IMR-90 (cell line): Measurements from ENCODE around the gene SIRT2. TPM values are rescaled to one million over a fixed set of nuclear protein-coding genes. Genes with fewer than 3 reads are reported as not detected.

ENCODE experiments used
- ATAC-seq: fragments of 200-7000 bp; cut with Tn5 transposase; 2 replicates; pipeline ENCODE4 v1.9.1; 2020; ENCODE audit warnings: low read depth, mild to moderate bottlenecking, moderate library complexity
- BruUV-seq: library from RNA; stranded (reverse); fragments of 400-500 nt; replicated peaks from 2 replicates; lab custom pipeline; 2021; lab: Mats Ljungman, UMichigan
- CTCF ChIA-PET: fragments of 300-600 bp; formaldehyde crosslinking; extraction: SDS; loops from one replicate; lab custom pipeline; 2021; ENCODE audit warnings: antibody characterized with exemption; lab: Yijun Ruan, JAX
- POLR2A ChIA-PET: fragments of 300-600 bp; sonication (Branson Sonifier 250); formaldehyde crosslinking; loops from one replicate; lab custom pipeline; 2022; ENCODE audit warnings: antibody characterized with exemption; ENCODE audit not compliant: unreplicated experiment; lab: Charles Lee
- DNase-seq: peaks from one replicate; pipeline ENCODE4 v3.0.0; 2013
- H2AFZ ChIP-seq: replicated peaks from 2 replicates; pipeline ENCODE3; 2013; ENCODE audit warnings: low read length, mild to moderate bottlenecking; ENCODE audit not compliant: poor library complexity
- H2AK5ac ChIP-seq: 2 replicates; pipeline ENCODE4 v1.6.1; 2013; ENCODE audit warnings: low read depth, low read length, inconsistent platforms
- H2AK9ac ChIP-seq: replicated peaks from 2 replicates; pipeline ENCODE3; 2013; ENCODE audit warnings: mild to moderate bottlenecking, low read depth, low read length, moderate library complexity; ENCODE audit not compliant: poor library complexity
- H2BK120ac ChIP-seq: 2 replicates; pipeline ENCODE4 v1.6.1; 2013; ENCODE audit warnings: low read depth, low read length, inconsistent platforms
- H2BK15ac ChIP-seq: 3 replicates; pipeline ENCODE4 v1.6.1; 2013; ENCODE audit warnings: low read depth, low read length, inconsistent platforms
- H2BK20ac ChIP-seq: 2 replicates; pipeline ENCODE4 v1.6.1; 2013; ENCODE audit warnings: low read depth, mild to moderate bottlenecking, inconsistent platforms, low read length, moderate library complexity
- H2BK5ac ChIP-seq: 2 replicates; pipeline ENCODE4 v1.6.1; 2013; ENCODE audit warnings: mild to moderate bottlenecking, low read depth, low read length, inconsistent platforms; ENCODE audit not compliant: poor library complexity, severe bottlenecking
- H3K14ac ChIP-seq: replicated peaks from 2 replicates; pipeline ENCODE4 v1.6.1; 2013; ENCODE audit warnings: low read depth, low read length, inconsistent platforms
- H3K18ac ChIP-seq: 2 replicates; pipeline ENCODE4 v1.6.1; 2013; ENCODE audit warnings: low read depth, low read length, control low read depth
- H3K23ac ChIP-seq: 2 replicates; pipeline ENCODE4 v1.6.1; 2013; ENCODE audit warnings: low read depth, low read length, inconsistent platforms
- H3K27ac ChIP-seq: 2 replicates; pipeline ENCODE4 v1.5.1; 2013; ENCODE audit warnings: mild to moderate bottlenecking, control low read depth, low read length; ENCODE audit not compliant: insufficient read depth
- H3K27me3 ChIP-seq: 2 replicates; pipeline ENCODE4 v1.6.1; 2013; ENCODE audit warnings: low read length; ENCODE audit not compliant: control insufficient read depth, insufficient read depth
- H3K36me3 ChIP-seq: 2 replicates; pipeline ENCODE4 v1.6.1; 2013; ENCODE audit warnings: low read length, mixed read lengths; ENCODE audit not compliant: control insufficient read depth, insufficient read depth
- H3K4ac ChIP-seq: 2 replicates; pipeline ENCODE4 v1.6.1; 2013; ENCODE audit warnings: low read depth, low read length, inconsistent platforms
- H3K4me1 ChIP-seq: 2 replicates; pipeline ENCODE4 v1.6.1; 2013; ENCODE audit warnings: low read length, mixed read lengths; ENCODE audit not compliant: control insufficient read depth, insufficient read depth
- H3K4me2 ChIP-seq: 2 replicates; pipeline ENCODE4 v1.6.1; 2013; ENCODE audit warnings: low read depth, mild to moderate bottlenecking, control low read depth, low read length, moderate library complexity
- H3K4me3 ChIP-seq: 2 replicates; pipeline ENCODE4 v1.5.1; 2013; ENCODE audit warnings: low read depth, mild to moderate bottlenecking, control low read depth, low read length, moderate library complexity; ENCODE audit not compliant: insufficient read depth
- H3K56ac ChIP-seq: 2 replicates; pipeline ENCODE4 v1.6.1; 2013; ENCODE audit warnings: low read length, inconsistent platforms; ENCODE audit not compliant: insufficient read depth; ENCODE audit errors: extremely low read depth
- H3K79me1 ChIP-seq, 2 experiments: 2 replicates each; pipeline ENCODE4 v1.6.1; 2013; ENCODE audit warnings: low read length in 2 of 2, inconsistent platforms in 1 of 2, low read depth in 1 of 2
- H3K9ac ChIP-seq: 2 replicates; pipeline ENCODE4 v1.6.1; 2013; ENCODE audit warnings: low read depth, low read length, control low read depth
- H3K9me1 ChIP-seq: 2 replicates; pipeline ENCODE4 v1.6.1; 2013; ENCODE audit warnings: low read length, inconsistent platforms; ENCODE audit not compliant: insufficient read depth
- H3K9me3 ChIP-seq: 2 replicates; pipeline ENCODE4 v1.6.1; 2013; ENCODE audit warnings: low read length; ENCODE audit not compliant: control insufficient read depth, insufficient read depth
- H4K20me1 ChIP-seq: 2 replicates; pipeline ENCODE4 v1.6.1; 2013; ENCODE audit warnings: low read length, inconsistent platforms; ENCODE audit not compliant: insufficient read depth
- H4K5ac ChIP-seq: 2 replicates; pipeline ENCODE4 v1.6.1; 2013; ENCODE audit warnings: mild to moderate bottlenecking, low read depth, low read length, control low read depth
- H4K8ac ChIP-seq, 2 experiments: 2 replicates each; pipeline ENCODE4 v1.6.1; 2013; ENCODE audit warnings: low read depth in 2 of 2, low read length in 2 of 2, control low read depth in 1 of 2, inconsistent platforms in 1 of 2
- H4K91ac ChIP-seq: 2 replicates; pipeline ENCODE4 v1.6.1; 2013; ENCODE audit warnings: low read depth, low read length, inconsistent platforms; ENCODE audit not compliant: insufficient read depth
- BHLHE40 ChIP-seq: fragments of 150-350 bp; IDR thresholded peaks from 2 replicates; pipeline ENCODE4 v1.6.1; 2016; ENCODE audit warnings: mild to moderate bottlenecking, low read depth, low read length
- CEBPB ChIP-seq: IDR thresholded peaks from 2 replicates; pipeline ENCODE4 v1.6.1; 2012; ENCODE audit warnings: low read depth, low read length, improper control_type of control experiment
- CHD1 ChIP-seq: IDR thresholded peaks from 2 replicates; pipeline ENCODE4 v1.6.1; 2012; ENCODE audit warnings: low read depth, low read length, improper control_type of control experiment
- FOS ChIP-seq: fragments of 150-350 bp; IDR thresholded peaks from 2 replicates; pipeline ENCODE4 v1.6.1; 2016; ENCODE audit warnings: low read depth, low read length
- MAFK ChIP-seq: IDR thresholded peaks from 2 replicates; pipeline ENCODE4 v1.6.1; 2012; ENCODE audit warnings: low read depth, low read length, improper control_type of control experiment
- NFE2L2 ChIP-seq: fragments of 150-350 bp; IDR thresholded peaks from 2 replicates; pipeline ENCODE4 v1.6.1; 2016; ENCODE audit warnings: low read depth, mild to moderate bottlenecking, low read length
- POLR2A ChIP-seq: IDR thresholded peaks from 2 replicates; pipeline ENCODE4 v1.6.1; 2012; ENCODE audit warnings: mild to moderate bottlenecking, low read depth, low read length
- RFX5 ChIP-seq: IDR thresholded peaks from 2 replicates; pipeline ENCODE4 v1.8.0; 2012; ENCODE audit warnings: low read depth, mild to moderate bottlenecking, low read length, moderate library complexity
- USF2 ChIP-seq: fragments of 150-350 bp; IDR thresholded peaks from 2 replicates; pipeline ENCODE4 v1.6.1; 2017; ENCODE audit warnings: mild to moderate bottlenecking, antibody characterized with exemption, low read length, low read depth
- WGBS, 2 experiments: methylation state at CpG; one replicate each; pipeline versions ENCODE4 v1.1.5 to v1.1.7; 2013; ENCODE audit warnings: missing lambda C conversion rate in 2 of 2; ENCODE audit not compliant: insufficient read length in 1 of 2; ENCODE audit errors: extremely low coverage in 2 of 2; 5-methylcytosine and 5-hydroxymethylcytosine counted together
- dilution Hi-C: fragments of 300-500 bp; cut with HindIII; formaldehyde crosslinking; loops from one replicate; pipeline ENCODE4 v1.14.3; 2018; ENCODE audit warnings: low sequenced_read_pairs; ENCODE audit not compliant: unreplicated experiment
- in situ Hi-C: fragments of 300-500 bp; cut with MboI; formaldehyde crosslinking; loops from 3 replicates; pipeline ENCODE4 v1.14.3; 2019; ENCODE audit warnings: low sequenced_read_pairs, inconsistent platforms, mixed read lengths
- intact Hi-C: fragments of 100-400 bp; cut with micrococcal nuclease; formaldehyde crosslinking; loops from 2 replicates; pipeline ENCODE4 v1.10.0; 2022
- polyA plus RNA-seq, 3 experiments: library from polyadenylated mRNA; depleted of rRNA; stranded (reverse); fragments of >200 nt; gene quantifications; 2 replicates each; pipeline ENCODE4 v1.2.3, GENCODE V29; 2012; ENCODE audit warnings: low replicate concordance in 1 of 3
- total RNA-seq: library from RNA; depleted of rRNA; stranded (reverse); fragments of >200 nt; gene quantifications from 2 replicates; pipeline ENCODE4 v1.2.3, GENCODE V29; 2012

The SIRT2 gene
- total and polyA plus RNA-seq, 2 of the 4 experiments (the other 2 are of a cell fraction): 43.0 to 50.0 TPM

GRCh38 chr19:38834590-38834989, 64.8 kb downstream of the SIRT2 start:
- H2BK120ac ChIP-seq: no peak overlapping the region
- dilution Hi-C loops: no loop called here
- no TSS peak for BruUV-seq
- ATAC-seq (no peak), DNase-seq (no peak)
- in situ Hi-C loops: no loop called here
- TF ChIP-seq POLR2A: 0 out of 2 replicates have a peak, but pooled peaks have one; percentile 8
- no peak for TF ChIP-seq BHLHE40
- TF ChIP-seq CHD1: no peak
- TF ChIP-seq USF2: no peak
- no peak for TF ChIP-seq MAFK
- peak; percentile 31 for TF ChIP-seq CEBPB
- no peak for TF ChIP-seq RFX5
- TF ChIP-seq FOS: no peak
- no peak for TF ChIP-seq NFE2L2
- H3K56ac ChIP-seq: no peak overlapping the region
- H3K79me1 ChIP-seq: peaks cover 25 to 61% of the 10 kb centered on the region in 2 experiments
- no peak overlapping the region for H3K9ac ChIP-seq
- CTCF ChIA-PET: no interaction called here
- H3K14ac ChIP-seq: no peak overlapping the region
- H4K91ac ChIP-seq: no peak overlapping the region
- H4K8ac ChIP-seq: no peak overlapping the region
- no peaks in the 10 kb centered on the region for H3K27me3 ChIP-seq
- H3K18ac ChIP-seq: no peak overlapping the region
- H4K20me1 ChIP-seq: peaks cover 36% of the 10 kb centered on the region
- no peak overlapping the region for H2BK5ac ChIP-seq
- no peak overlapping the region for H2AK9ac ChIP-seq
- no peaks in the 10 kb centered on the region for H3K9me3 ChIP-seq
- POLR2A ChIA-PET: no interaction called here
- peaks cover 23% of the 10 kb centered on the region for H3K4me1 ChIP-seq
- H2BK20ac ChIP-seq: no peak overlapping the region
- no CpG with 5 or more reads among the region's 6 CpGs for WGBS, 2 experiments
- intact Hi-C loops: loop anchor here (5.0 kb wide), 2 partner anchors 102 to 177 kb away; no protein-coding TSS in a partner anchor
- no peak overlapping the region for H2AFZ ChIP-seq
- H3K23ac ChIP-seq: no peak overlapping the region
- H2AK5ac ChIP-seq: no peak overlapping the region
- H2BK15ac ChIP-seq: no peak overlapping the region
- H3K4ac ChIP-seq: no peak overlapping the region
- no peak overlapping the region for H3K27ac ChIP-seq
- peaks cover 39% of the 10 kb centered on the region for H3K36me3 ChIP-seq
- H4K5ac ChIP-seq: no peak overlapping the region
- peaks cover 3% of the 10 kb centered on the region; the same call in 1 of the 2 replicates for H3K9me1 ChIP-seq
- no peak overlapping the region for H3K4me2 ChIP-seq
- no peak overlapping the region for H3K4me3 ChIP-seq
